Activated T-cell treated with anti-CD3 and anti-CD28 coated beads for 48 hours (primary cell): ENCODE results near the gene OTUB2.

Experiments
- DNase-seq: peaks from one replicate; pipeline ENCODE4 v3.0.0-alpha.2; 2020; ENCODE audit warnings: low read depth

Gene OTUB2

DNA sequence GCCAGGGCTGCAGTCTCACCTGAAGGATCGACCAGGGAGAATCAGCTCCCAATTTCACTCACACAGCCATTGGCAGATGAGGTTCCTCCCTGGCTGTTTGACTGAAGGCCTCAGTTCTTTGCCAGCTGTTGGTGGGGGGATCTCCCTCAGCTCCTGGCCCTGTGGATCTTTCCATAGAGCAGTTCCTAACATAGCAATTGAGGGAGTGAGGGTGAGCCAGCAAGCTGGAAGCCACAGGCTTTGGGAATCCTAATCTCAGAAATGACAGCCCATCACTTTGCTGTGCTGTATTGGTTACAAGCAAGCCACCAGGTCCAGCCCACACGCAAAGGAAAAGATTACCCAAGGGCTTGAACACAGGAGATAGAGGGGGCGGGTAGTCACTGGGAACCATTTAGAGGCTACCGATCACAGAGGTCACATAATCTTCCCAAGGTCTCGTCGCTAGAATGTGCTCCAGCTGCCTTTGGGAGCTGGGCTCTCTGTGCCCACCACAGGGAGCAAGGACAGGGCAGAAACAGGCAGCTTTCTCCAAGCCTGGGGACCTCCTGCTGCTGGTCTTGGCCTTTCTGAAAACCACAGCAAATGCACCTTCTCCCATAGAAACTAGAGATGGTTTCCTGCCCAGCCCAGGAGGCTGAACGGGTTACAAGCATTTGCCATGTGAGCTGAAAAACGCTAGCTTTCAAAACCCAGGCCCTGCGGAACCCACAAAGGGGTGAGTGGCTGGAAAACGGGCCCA is 4.6 kb upstream of the OTUB2 start:
- DNase-seq, result peak; percentile 21

DNA sequence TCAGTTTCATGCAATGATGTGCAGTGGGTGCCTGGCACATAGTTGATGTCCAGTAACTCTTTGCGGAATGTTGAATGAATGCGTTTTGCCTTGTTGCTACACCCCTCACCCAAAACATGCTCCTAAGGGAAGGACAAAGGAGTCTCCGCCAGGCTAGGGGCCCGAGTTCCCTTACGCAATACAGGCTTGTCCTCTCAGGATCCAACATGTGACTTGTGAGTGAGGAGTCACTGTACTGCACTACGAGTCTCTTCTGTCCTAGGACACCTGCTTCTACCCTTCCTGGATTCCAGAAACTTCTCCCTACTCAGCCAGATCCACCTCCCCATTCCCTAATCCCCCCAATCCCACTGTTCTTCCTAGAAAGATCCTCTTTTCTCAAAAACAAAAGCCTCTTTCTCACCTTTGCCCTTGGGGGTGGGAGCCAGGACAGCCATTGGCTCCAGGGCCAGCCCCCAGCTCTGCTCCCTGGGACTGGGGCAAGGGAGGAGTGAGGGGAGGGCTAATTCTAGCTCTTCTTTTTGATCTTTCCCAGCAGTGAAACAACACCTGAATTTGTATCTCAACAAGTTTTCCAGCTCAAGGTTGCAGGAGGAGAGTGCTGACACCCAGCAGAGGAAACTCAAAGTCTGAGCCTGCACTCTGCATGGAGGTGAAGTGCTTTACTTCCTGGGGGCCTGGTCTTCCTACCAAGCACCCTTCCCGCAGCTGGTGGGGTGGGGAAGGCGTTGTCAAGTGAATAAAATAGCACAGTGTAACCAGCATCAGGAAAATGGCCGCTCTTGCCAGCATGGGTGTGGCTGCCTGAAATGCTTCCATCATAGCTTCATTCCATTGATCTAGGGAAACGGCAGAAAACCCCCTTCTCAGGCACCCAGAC is 3.4 kb upstream of the OTUB2 start:
- no peak for DNase-seq

DNA sequence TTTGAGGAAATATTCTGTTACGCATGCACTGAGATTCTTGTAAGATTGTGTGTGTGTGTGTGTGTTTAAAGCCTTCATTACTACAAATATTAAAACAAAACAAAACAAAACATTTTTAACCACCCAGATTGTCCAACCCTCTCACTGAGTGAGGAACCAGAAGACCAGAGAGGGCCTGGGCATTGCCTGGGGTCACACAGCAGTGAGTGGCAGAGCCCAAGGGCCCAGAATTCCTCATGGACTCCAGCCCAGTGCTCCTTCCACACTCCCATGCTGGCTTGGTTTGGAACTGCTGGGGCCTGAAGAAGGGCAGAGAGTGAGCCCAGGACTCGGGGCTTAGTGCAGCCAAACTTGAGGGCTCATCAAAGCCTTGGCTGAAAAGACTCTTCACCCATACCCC is 1.6 kb upstream of the OTUB2 start:
- DNase-seq, result no peak

DNA sequence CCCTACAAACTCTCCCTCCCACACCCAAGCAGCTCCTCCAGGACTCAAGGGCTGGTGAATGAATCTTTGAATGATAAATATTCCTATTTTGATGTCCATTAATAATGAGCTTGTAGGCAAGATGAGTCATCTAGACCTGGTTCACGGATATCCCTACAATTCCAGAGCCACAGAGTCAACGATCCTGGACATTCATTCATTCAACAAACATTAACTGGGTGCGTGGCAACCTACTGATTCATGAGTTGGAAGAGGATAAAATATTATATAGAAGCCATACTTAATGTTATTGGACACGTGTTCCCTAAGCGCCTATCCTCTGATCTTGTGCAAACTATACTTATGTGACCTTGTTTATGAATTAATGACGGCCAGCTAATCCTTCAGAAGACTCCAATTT is 420 bp upstream of the OTUB2 start:
- no peak for DNase-seq

DNA sequence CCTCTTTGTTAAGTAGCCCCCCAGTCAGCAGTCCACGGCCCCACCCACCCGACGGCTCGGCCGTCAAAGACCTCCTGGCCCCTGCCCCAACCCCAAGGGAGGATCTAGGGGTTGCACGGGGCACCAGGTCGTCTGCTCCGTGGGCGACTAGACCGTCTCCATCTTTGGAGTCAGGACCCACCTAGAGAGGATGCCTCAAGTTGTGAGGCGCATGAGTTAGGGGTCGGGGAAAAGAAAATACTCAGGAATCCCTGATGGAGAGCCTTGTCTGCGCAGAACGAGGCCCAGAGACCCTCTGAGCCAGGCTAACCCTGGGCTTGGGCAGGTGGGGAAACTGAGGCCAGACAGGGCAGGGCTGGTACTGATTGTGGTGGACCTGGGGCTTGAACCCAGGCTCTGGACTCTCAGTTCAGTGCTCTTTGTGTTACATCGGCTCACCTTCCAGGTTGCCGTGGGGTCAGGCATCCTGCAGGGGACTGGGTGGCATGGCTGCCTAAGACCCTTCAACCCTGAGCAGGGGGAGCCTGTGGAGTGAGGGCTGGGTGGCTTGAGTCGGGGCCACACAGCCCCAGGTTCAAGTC is 839 bp downstream of the OTUB2 start:
- DNase-seq, result no peak

DNA sequence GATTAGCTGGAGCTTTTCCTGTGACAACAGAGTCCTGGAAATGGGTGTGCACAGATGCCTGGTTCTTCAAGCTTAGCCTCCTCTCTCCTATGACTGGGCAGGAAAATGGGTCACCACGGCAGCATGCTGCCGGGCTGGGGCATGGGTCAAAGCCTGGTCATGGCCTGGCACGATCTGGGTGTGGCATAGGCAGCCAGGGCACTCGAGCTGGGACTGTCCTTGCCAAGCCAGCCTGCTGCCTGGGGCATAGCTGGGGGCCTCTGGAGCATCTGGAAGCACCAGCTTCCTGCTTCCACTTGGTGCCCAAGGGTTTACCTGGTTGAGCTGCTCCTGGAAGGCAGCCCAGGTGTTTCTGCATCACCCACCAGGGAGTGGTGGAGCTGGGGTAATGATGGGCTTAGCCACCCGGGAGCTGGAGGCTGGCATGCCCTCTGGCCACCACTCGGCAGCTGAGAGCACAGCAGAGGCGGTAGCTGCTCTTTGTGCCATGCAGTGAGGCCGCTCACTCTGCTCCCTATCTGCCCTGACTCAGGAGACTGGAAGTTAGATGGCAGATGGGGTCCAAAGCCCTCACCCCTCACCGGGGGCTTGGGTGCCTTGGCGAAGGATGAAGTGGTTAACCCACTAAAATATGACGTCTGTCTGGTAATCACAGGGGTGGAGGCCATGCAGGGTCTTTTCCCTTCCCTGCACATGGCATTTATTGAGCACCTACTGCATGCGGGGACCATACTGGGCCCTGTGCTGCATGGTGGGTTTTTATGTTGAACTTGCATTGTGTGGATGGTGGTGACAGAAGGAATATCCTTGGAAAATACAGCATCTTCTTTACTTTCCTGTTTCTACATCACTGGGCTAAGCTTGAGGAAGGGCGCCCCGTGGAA is 1.7 kb downstream of the OTUB2 start:
- DNase-seq, result no peak

DNA sequence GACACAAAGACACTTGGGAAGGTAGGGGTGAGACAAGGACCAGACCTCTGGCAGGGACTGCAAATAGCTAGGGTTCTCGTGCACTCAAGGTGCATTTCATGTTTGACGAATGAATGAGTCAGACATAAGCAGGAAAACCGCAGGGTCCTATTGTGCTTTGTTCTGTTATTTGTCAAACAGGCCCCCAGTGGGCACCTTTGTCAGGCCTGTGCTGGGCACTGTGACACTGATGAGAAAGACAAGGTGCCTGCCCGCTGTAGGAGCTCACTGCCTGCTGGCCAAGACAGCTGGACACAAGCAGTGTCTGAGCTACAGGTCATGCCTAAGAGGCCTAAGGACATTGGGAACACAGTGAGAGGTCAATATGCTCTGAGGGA is 2.3 kb downstream of the OTUB2 start:
- peak; percentile 17 for DNase-seq

DNA sequence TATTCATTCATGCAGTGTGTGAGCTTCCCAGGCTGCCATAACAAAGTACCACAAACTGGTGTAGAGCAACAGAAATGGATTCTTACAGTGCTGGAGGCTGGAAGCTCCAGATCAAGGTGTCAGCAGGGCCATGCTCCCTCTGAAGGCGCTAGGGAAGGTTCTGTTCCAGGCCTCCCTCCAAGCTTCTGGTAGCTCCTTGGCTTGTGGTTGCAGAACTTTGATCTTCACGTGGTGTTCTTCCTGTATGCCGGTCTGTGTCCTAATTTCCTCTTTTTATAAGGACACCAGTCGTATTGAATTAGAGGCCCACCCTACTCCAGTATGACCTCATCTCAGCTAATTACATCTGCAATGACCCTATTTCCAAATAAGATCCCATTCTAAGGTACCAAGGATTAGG is 3.1 kb downstream of the OTUB2 start:
- no peak for DNase-seq

DNA sequence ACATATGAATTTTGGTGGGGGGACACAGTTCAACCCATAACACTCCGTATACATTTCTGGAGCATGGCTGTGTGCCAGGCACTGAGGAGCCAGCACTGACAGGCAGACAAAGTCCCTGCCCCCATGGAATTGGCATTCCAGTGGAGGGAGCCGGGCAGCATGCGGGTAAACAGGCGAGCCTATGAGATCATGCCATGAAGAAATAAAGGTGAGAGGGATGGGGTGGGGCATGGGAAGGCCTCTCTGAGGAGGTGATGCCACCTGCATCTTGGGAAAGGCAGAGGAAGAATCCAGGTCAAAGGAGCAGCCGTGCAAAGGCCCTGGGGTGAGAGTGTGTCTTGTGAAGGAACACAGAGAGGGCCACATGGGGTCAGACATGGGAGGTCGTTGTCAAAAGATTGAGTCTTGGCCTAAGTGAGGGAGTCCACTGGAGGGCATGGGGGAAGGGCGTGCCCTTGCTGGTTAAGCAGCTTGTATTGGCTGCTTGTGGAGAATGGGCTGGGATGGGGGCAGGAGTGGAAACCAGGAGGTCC is 3.6 kb downstream of the OTUB2 start:
- no peak for DNase-seq

DNA sequence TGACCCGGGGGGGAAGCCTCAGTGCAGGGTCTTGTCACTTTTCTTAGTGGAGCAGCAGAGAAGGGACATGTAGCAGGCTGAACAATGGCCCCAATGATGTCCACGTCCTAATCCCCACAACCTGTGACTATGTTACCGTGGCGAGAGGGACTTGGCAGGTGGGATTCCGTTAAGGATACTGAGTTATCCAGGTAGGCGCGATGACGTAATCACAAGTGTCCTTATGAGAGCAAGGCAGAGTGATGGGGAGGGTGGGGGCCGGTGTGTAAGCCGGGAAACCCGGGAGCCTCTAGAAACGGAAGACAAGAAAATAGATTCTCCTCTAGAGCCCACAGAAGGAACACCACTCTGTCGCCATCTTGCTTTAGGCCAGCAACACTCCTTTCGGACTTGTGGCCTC is 4.4 kb downstream of the OTUB2 start:
- DNase-seq, result no peak

DNA sequence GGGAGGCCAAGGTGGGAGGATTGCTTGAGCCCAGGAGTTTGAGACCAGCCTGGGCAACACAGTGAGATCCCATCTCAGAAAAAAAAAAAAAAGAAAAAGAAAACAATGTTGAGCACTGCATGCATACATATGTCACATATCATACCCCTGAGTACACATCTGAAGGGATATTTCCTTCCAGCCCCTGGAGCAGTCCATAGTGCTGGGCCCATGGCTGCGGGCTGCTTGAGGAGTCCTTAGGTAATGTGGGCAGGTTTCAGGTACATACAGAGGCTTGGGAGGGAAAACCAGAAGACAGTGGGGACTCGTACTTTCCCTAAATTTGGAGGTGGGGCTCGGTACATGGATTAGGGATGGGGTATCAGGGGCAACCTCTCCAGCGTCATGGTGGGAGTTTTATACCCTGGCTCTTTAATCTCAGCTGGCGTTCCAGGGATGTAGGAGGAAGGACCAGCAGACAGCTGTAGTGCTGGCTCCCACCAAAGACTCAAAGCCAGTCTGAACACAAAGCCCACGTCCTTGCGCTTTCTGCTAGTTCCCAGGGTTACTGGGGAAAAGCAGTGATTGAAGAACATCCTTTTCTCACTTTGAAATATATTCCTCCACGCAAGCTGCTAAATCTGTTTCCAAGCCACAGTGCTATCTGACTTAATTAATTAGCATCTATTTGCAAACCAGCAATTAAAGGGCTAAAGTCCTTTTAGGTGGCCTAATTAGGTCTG is 5.2 kb downstream of the OTUB2 start:
- no peak for DNase-seq

DNA sequence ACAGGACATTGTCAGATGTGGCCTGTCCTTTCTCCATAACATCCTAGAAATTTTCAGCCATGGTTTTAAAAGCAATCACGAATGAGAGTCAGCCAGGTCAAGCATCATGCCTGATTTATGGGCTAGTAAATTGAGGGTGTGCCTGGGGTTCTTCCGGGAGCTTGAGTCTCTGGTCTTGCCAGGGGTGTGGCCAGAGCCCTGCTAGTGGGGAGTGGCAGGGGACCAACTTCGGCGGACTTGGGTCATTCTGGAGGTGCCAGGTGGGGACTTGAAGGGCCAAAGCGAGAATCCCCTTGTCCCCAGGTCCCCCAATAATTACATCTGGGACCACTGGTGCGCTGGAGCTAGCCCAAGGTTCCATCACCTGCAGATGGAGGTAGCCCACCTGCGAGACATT is 5.7 kb downstream of the OTUB2 start:
- DNase-seq, result no peak

DNA sequence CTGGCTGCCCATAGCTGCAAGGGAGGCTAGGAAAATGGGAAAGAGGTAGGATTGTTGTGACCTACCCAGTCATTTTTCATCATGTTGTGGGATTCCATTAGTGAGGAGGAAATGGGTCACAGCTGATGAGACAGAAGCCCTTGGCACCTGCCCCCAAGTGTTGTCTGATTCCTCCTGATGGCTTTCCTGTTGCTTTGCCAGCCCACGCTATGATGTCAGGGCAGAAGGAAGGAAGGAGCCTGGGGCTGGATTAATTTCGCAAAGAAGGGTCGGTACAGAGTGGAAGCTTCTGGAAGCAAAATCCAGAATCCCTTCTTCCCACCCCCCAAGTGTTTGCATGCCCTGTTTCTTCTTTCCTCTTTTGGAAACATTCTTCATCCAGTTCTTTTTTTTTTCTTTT is 8.7 kb downstream of the OTUB2 start:
- DNase-seq, result no peak

DNA sequence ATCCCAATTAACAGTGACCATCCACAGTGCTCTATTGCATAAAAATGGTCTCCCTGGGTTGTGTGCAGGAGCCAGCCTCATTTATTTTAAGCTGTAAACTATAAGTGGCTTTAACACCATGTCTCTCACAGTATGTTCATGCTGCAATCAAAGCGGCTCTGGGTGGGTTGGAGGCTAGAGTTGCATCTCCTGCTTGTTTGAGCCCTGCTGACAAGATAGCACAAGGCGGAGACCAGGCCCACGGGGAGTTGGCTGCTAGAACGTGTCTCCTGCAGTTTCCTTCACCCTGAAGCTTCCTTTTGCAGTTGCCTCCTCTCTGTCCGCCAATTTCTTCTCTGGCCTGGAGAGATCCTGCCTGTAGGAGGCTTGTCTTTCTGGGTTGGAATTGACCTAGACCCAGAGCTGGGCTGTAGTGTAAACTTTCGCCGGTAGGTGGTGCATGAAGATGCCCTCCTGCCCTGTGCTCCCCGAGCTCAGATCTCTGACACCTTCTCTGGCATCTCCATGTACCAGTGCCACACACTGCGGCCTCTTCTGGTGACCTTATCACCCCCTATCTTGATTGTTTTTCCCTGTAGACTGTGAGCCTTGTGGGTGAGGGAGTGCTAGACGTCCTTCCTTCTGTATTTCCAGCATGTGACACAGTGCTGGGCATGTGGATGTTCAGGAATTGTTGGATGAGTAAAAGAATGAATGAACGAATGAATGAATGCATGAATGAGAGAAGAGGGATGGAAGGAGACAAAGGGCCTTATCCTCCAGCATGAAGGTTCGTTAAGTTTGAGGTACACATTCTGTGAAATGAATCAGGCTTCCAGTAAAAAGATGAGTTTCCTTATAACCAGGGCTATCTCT is 10.4 kb downstream of the OTUB2 start:
- peak; percentile 71 for DNase-seq

DNA sequence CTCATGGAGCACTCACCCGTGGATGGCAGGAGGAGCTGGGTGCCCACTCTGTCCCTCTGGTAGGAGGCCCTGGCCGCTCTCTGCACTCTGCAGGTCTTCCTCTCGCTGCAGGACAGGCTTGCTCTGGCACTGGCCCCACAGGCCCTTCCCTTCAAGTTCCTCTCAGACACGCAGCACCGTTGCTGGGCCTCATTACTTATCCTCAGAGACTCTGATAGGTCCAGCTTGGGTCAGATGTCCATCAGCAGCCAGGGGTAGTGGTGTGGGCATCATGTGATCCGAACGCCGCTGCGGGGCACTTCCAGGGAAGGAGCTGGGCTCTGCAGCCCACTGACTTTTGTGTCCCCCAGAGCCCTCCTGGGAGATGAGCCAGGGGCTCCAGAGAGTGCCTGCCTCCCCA is 11.8 kb downstream of the OTUB2 start:
- no peak for DNase-seq

DNA sequence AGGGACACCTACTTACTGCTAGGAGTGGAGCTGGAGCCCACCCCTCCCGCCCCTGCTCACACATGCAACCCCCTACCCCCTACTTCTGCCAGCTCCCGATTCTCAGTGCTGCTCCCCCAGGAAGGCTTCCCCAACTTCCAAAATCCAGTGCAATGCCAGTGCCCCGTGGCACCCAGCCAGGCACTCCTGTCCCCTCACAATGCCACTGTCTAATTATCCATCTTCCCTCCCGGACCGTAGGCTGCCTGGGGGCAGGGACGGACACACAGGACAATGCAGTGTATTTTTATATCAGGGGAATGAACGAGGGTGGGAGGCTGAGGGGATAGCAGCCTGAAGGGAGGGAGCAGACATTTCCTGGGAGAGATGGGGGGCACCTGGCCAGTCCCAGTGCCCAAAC is 12.4 kb downstream of the OTUB2 start:
- no peak for DNase-seq

DNA sequence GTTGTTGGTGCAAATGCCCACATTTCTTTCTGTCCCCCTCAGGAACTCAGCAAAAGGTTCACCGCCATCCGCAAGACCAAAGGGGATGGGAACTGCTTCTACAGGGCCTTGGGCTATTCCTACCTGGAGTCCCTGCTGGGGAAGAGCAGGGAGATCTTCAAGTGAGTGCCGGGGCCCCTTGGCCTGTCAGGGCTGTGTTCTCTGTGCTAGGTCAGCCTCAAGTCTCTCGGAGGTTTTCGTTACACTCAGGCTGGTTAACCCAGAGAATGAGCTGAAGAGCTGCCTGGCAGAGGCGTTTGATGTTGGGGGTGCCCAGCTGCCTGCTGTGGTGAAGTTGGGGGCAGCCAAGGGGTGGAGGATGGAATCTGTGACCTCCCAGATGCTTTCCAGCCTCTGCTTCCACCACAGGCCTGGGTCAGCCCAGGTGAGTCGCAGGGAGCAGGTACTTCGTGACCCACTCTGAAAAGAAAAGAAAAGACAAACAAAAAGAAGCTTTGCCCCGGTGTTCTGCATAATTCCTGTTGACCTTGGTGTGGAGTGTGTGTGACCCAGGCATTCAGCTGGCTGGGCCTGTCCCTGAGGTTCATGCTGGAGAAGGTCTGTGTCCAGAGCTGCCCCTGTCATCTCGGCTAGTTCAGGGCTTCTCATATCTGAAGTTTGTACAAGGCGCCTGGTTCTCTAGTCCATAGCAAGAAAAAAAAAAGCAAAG is 12.9 kb downstream of the OTUB2 start:
- DNase-seq, result no peak

DNA sequence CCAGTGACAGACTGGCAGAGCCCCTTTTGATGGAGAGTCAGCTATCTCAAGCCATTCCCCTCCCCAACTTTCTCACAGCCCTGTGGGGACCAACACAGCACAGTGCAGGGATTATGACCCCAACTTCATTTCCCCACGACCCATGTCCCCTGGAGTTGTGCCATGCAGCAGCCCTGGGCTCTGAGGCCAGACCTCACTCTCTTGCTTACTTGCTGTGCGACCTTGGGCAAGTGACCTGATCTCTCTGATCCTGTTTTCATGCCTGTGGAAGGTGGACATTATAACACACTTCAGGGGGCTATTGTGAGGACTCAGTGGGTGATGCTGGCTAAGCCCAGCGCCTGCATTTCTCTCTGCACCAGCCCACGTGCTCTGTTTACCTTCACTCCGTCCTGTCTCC is 14.1 kb downstream of the OTUB2 start:
- DNase-seq, result no peak

DNA sequence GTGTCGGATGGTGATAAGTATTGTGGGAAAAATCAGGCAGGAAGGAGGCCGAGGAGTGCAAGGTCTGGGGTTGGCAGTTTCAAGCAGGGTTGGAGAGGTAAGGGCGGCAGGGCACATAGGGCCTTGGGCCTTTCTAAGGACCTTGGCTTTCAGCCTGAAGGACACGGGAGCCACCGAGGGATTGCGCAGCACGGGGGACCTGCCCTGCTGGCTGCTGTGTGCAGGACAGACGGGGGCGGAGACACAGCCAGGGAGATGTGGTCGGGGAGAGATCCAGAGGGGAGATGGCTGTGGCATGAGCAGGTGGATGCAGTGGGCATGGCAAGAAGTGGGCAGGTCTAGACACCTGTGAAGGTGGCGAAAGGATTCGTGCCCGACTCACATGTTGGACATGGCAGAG is 14.7 kb downstream of the OTUB2 start:
- no peak for DNase-seq
